ENCODE measurements around the gene PSD2.
A peak's percentile ranks its signal among the peaks of the same experiment; 100 is the strongest.

Gene PSD2

DNA sequence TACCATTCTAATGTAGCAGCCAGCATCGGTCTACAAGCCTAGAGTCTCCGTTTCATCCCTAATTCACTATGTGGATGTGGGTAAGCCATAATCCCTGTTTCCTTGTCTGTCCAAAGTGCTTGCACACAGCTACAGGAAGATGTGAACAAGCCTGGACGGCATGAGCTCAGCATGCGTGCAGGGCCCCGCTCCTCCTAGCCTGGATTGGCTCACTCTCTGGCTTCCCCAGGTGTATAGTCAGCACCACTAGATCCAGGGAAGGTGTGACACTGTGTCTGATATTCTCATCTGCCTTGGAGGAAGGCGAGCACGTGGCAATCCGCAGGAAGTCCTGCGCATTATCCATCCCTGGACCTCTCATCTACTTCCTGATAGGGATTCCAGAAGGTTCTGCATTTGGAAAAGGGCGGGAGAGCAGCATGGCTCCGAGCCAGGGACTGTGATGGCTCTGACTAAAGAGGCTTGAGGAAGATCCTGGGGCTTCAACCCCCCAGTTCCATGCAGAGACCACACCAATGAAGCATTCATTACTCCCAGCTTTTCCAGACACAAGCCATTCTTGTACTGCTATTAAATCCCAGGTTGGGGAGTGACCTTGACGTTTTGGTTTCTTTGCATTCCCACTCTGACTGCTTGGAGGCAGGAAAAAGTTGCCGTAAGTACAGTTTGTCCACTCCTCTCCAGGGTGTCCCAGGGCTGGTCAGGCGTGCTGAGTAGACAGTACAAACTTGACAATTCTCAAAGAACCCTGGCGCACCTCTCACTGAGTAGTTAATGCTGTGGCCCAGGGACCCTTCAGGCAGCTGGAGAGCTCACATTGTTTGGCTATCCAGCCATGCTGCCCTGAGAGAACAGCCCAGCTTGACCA, 65.6 kb downstream of the PSD2 start:
- DNase-seq = no peak

DNA sequence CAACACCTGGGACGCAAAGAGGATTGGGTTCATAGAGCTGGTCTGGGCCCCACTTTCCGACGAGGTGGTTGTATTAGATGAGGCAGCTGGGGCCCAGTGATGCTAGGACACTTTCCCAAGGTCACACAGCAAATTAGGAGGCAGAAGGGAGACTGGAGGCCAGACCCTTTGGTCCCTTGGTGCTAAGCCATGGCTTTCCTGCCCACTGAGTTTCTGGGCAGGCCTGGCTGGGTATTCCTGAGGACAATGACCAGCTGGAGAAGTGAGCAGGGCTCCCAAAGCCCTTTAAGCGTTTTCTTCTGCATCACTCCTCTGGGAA, 66.2 kb downstream of the PSD2 start:
- no peak for DNase-seq

DNA sequence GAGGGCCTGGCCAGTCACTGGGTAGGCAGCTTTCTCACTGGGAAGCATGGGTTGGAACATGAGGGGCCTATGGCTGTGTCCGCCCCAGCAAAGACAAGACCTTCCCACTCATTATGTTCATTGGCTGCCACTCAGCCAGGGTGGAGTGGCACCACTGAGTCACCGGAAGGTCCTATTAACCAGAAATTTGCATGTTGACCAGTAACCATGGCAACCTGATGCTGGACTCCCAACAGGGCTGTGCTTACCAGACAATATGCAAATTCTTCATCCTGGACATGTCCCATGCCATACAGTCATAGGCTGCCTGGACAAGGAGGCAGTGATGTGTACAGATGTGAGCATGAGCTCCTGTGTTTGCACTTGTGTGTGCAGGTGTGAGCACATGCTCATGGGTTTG, 66.7 kb downstream of the PSD2 start:
- DNase-seq = no peak

DNA sequence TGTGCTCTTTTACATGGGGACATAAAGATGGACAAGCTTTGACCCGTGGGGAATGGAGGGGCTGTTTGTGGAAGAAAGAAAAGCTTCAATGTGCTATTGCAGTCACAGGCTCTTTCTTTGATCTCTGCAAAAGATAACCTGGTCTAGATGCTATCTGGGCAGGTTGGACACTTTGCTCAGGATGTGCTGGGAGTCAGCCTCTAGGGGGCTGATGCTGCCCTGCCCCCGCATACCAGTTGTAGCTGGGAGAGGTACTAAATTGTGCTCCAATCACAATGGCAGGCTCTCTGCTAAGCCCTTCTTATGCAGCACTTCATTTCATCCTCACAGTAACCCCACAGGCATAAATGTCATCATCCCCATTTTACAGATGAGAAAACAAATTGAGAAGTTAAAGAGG, 67.2 kb downstream of the PSD2 start:
- DNase-seq = no peak

DNA sequence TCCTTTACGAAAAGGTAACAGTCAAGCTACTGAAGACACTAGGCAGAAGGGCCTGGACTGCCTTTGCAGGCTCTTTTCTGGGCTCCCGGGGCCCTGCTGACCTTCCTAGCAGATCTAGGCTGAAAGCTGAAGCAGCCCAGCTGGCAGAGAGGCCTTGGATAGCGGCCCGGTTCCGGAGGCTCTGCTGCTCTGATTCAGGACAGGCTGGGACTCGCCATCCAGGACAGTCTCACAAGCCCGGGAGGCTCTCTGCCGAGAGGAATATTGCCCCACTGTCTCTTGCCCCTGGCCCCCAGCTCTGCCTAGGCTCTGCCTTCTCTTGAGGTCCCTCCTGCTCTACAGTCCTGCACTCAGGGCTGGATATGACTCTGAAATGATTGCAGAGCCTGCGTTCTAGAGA, 67.8 kb downstream of the PSD2 start:
- no peak for DNase-seq

DNA sequence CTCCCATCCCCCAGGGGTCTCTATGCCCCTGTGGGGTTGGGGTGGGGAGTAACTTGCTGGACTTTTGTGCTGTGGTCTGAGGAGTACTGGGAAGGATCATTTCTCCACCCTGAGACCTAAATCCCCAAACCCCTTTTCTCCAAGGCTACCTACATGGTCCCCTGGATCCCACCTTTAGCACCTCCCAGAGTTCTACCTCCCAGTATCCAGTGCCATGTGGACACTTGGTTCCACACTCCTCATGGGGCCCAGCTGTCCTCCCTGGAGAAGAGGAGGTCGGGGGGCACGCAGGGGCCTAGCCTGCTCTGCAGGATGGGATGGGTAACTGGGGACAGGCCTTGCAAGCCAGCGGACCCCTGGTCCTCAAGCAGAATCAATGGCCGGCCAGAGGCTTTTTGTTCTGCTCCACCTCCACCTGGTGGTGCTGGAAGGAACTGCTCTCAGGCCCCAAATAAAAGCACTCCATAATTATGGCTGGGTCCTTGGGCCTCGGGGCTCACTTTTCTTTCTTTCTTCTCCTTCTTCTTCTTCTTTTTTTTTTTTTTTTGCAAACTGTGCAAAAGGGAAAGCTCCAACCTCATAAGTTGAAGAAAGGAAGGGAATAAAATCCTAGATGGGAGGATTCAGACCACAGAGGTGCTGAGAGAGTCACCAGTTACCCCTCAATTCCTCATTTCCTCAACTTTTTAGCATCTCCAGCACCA, 68.4 kb downstream of the PSD2 start:
- peak; percentile 29 for DNase-seq

DNA sequence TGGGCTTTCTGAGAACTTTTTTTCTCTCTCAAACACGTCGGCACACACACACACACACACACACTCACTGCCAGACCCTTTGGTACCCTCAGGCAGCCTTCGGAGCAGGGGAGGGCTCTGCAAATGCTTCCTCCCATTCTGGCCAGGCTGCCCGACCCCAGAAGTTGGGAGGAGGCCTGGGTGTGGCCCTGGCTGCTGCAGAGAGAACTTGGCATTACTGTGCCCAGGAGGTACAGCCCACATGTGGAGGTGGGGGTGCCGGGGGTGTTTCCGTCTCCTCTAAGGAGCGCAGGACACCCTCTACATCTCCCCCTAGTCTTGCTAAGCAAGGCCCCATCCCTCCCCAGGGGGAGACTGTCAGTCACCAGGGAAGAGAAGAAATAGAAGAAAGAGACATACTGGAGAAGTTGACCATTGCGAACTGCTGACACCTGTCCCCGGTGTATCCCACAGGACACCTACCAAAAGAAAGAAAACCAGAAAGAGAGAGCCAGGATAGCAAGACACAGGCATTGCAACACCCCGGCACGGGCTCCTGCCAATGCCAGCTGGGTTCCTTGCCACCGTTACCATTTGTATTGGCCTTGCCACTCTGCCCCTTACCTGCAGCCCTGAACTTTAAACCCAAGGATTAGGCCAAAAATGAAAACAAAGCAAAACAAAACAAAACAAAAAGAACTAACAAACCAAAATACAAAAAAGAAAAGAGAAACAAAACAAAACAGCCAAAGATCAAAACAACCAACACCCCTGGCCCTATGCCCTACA, 69.3 kb downstream of the PSD2 start:
- no peak for DNase-seq

DNA sequence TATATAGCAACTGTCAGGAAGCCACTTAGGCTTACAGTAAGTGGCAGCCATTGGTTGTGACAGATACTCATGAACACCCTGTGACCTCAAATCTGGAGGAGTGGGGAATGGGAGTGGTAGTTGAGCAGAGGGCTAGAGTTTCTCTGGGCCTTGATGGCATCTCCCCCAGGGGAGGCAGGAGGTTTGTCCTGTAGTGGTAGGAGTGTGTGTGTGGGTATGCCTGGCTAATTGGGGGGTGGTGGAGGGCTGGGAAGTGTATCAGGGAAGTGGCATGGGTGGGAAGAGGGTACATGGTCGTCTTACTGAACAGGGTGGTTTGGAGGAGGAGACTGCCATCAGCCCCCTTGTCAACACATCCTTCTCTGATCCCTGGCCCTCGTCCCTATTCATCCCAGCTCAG, 71.5 kb downstream of the PSD2 start:
- no peak for DNase-seq

DNA sequence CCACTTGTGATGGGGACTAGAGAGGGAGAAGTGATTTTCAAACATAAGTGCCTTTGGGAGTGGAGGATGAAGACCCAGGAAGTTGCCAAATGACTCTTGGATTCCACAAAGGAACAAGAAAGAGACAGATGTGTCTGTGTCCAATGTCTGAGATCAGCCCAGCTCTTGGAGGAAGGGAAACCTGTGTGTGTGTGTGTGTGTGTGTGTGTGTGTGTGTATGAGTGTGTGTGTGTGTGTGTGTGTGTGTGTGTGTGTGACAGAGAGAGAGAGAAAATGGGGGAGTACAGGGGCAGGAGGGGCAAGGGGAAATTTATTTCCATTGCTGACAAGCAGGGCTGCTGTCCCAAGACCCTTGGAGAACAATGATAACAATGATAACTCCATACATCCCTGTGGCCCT, 72.0 kb downstream of the PSD2 start:
- no peak for DNase-seq

DNA sequence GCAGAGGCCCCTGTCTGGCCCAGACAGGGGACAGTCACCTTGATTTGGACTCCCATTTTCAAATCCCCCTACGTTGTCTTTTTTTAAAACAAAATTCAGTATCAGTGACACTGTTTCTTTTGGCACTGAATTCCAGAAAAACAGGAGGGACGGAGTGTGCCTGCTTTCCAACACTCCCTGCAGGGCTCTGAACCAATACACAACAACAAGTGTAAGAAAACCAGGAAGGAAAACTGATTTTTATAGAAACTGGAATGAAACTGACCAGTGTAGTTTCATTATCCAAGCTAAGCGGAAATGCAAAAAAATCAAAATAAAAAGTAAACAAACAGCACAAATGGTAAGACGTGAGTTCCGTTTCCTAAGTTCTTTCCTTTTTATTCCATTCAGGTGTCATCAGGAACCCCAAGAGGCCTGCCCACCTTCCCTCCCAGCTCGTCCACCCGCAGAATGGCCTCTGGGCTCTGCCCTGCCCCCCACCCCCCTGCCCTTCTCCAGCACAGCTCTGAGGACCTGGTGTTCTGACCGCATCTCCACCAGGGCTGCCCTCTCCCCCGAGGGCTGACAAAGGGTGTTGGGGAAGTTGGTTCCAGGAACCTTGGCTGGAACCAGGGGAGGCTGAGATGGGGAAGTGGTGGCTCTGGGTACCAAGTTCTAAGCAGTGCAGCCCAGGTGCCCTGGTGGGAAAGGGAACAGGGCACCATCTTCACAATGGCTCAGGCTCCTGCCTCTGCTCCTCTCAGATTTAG, 73.6 kb downstream of the PSD2 start:
- DNase-seq = no peak

DNA sequence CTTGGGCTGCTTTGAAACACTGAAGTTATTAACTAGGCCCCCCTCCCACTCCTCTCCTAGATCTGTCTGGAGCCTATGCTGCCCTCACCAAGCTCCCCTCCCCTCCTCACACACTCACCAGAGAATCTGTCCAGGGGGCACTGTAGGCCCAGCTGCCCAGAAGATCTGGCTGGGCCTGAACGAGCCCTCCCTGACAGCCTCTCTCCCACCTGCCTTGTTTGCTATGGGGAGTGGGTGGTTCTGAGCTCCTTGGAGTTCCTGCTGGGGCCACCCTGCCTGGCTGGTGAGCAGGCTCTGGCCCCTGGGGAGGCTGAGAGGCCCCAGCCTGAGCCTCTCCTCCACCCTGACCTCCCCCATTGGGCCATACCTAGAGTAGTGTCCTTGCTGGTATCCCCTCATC, 75.1 kb downstream of the PSD2 start:
- no peak for DNase-seq

DNA sequence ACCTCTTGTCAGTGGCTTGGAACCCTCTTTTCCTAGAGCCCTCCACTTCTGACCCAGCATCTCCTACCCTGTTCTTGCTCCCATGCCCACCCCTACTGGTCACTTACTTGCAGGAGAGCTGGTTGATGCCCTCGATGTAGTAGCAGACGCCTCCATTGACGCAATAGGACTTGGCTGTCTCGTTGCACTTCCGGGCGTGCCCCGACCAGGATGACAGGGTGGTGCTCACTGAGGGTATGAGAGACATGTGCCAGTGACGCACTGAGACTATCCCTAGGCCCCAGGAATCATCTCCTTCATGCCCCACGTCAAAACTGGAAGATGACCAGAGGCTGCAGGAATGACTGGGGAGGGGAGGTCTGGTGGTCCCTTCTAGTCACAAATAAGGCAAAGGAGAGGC, 76.0 kb downstream of the PSD2 start:
- no peak for DNase-seq

DNA sequence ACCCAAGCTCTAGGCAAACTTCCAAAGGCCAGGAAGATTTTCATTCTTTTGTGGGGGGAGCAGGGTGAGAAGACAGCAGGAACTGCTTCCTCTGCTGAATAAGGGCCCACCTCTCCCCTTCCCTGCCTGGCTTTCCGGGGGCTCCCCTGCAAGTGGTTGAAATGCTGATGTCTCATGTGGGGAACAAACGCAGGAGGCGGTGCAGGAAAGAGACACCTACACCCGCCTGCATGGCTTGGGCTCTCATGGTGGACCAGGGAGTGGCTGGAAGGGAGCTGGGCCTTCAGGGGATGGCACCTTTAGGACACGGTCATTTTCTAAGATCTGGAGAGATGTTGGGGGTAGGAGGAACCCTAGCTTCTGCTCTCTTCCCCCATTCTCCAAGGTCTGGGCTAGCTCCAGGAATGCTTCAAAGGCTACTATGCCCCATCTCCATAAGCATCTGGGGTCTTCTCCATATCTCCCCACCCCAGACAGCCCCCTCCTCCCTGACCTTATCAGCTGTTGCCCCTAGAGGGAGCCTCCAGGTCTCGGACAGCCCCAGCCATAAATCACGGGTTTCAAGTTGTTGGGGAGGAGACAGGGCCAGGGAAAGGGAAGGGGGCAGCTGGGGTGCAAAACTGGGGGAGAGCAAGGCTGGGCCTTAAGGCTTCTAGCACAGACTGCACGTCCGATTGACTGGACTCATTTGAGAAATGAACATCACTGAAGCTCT, 76.6 kb downstream of the PSD2 start:
- DNase-seq = no peak

DNA sequence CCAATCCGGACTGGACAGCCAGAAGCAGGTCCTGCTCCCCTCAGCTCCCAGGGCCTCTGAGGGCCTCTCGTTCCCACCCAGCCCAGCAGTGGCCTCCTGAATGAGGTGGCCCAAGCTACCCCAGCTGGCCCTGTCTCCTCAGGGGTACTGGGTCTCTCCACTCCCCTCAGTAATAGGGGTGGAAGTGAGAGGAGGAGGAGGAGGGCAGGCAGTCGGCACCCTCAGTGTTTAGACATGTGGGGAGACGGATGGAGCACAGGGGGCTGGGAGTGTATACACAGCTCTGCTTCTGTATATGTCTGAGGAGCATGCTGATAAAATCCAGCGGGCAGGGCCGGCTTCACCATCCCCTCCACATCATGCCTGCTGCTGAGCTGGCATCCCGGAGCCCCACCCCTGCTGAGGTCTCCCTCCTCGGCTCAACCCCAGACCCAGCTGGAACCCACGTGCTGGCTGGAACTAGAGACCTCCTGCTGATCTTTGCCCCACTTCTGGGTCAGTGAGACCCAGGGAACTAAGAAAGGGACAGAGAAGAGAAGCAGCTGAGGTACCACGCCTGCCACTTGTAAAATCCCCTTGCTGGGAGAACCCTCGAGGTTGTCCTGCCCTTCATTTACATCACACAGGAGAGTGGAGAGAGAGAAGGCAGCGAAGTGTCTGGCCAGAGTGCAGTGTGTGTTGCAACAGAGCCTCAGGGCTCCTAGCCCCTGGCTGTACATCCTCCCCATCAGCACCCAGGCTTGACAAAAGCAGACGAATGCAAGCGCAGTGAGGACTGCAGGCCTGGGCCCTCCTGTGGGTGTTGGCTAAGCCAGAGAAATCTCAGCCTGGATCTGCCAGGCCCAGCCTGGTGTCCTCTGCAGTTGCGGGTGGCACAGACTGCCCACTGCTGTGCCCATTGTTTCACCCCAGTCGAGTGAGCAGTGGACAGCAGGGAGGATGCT, 77.5 kb downstream of the PSD2 start:
- DNase-seq = no peak

DNA sequence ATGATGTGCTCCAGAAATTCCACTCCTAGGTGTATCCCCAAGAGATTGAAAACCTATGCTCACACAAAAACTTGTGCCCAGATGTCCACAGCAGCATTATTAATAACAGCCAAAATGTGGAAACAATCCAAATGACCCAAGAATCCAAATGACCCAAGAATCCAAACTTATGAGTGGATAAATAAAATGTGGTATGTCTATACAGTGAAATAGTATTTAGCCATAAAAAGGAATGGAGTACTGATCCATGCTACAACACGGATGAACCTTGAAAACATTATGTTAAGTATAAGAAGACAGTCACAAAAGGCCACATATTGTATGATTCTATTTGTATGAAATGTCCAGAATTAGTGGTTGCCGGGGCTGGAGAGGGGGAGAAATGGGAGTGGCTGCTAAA, 80.3 kb downstream of the PSD2 start:
- no peak for DNase-seq

DNA sequence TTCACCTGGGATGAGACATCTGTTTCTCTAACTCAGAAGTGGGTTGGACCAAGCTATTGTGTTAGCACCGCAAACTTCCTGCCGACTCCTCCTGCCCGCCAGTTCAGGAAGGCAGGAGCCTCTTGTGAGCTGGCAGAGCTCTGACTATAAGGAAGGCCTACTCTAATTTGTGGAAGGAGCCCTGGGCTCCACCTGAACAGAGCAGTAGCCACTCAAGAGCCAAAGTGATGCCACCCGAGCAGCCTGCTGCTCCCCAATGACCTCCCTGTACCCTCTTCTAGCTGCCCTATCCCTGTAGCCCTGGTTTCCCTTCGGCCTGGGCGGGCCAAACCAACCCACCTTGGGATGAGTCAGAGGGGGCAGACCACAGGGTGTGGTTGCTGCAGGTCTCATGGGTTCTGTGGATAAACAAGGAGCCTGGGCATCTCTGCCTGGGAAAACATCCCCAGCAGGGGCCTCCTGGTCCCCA, 81.6 kb downstream of the PSD2 start:
- no peak for DNase-seq

DNA sequence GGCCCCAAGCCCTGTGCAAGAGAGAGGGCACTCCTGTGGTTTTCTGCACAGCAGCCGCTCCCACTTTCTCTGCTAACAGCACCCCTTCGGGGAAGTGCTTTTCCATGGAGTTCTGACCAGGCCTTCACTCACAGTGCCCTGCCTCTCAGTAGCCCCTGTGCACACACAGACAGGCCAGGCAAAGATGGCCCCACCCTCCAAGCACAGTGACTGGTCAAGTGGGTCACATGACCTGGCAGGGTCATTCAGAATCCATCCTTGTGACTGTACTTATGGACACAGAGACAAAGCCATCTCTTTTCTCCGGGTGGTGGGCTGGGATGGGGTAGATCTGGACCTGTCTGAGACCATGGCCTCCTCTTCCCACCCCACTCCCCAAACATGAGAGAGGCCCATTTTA, 82.5 kb downstream of the PSD2 start:
- DNase-seq = no peak

DNA sequence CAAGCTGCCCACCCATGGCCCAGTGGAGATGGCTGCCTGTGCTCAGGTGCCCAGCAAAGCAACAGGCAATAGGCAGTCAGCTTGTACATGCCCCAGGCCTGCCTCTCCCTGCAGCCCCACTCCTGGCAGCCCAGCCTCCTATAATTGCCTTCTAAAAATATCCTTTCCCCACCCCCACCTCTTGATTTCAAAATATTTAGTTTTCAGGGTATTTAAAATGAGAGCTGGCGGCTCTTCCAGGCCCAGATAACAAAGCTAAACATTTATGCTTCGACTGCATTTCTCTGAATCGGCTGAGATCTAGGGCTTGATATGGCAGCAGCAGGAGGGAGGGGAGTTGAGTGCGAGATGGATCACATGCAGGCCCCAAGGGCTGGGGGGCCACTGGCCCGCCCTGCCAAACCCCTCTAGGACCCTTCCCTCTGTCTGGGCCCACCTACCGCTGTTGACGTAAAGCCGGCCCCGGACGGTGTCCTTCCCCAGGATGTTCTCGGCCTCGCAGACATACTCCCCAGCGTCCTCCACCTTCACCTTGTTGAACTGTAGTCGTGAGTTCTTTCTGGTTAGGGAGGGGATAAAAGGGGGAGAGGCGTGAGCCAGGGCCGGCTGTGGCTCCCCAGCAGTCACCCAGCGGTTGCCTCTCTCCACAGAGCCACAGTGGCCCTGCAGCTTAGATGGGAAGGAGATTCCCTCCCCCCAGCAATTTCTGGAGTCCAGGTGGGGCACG, 85.0 kb downstream of the PSD2 start:
- DNase-seq = no peak

DNA sequence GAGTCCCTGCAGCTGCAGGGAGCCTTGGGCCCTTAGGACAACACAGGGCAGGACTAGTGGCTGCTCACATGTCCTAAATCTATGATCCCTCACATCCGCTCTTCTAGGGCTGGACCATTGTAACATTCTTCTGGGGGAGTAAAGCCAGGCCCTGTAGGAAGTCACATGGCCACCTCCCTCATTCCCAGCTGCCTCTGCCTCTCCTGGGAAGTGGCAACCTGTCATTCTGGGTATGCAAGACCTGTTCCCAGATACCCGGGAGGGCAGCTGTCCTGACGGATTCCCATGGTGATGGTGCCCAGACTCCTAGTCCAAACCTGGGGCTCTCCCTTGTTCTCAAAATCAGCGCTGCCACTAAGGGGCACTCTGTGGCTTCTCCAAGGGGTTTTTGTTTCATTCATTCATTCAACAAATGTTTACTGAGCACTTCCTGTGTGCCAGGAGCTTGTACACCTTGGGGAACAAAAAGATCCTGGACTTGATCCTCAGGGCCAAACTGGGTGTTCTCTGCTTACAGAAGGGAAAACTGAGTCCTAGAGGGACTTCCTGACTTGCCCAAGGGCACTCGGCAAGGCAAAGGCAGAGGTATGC, 85.6 kb downstream of the PSD2 start:
- DNase-seq = no peak

DNA sequence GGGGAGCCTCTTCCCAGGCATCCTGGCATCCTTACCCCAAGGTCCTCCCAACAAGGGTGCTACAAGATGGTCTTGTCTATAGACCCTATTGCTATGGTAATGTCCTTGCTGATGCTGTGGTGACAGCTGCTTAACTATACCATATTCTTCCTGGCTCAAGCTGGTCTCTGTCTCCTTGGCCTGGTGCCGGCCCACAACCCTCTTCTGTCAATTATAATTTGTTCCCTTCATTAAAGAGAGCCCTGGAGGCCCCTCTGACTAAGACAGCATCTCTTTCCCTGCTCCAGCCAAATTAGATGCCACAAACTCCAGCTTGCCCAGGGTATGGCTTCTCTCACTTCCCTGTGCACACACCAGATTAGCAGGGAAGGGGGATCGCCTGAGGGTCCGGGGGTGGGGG, 86.7 kb downstream of the PSD2 start:
- no peak for DNase-seq

Data from NCI-H1092 (cell line).